ENCODE results near the gene B3GNT8. TPM values are rescaled to one million over a fixed set of nuclear protein-coding genes. Genes with fewer than 3 reads are reported as not detected.

B3GNT8 gene
- total RNA-seq, 1 donor from 2014 or later, result 0.35 TPM

- Mint-ChIP-seq H3K27ac (ENCODE audit: unreplicated experiment) (no peak overlapping the region), H3K4me3 (ENCODE audit: unreplicated experiment) (no peak overlapping the region), H3K36me3 (ENCODE audit: unreplicated experiment) (no peaks in the 10 kb centered on the region), H3K9me3 (ENCODE audit: unreplicated experiment) (no peaks in the 10 kb centered on the region), H3K27me3 (ENCODE audit: unreplicated experiment) (peaks cover 39% of the 10 kb centered on the region), H3K4me1 (ENCODE audit: unreplicated experiment) (no peaks in the 10 kb centered on the region)
- no peak for DNase-seq (ENCODE audit: extremely low spot score, unreplicated experiment)
- TF ChIP-seq, protein P1, sequence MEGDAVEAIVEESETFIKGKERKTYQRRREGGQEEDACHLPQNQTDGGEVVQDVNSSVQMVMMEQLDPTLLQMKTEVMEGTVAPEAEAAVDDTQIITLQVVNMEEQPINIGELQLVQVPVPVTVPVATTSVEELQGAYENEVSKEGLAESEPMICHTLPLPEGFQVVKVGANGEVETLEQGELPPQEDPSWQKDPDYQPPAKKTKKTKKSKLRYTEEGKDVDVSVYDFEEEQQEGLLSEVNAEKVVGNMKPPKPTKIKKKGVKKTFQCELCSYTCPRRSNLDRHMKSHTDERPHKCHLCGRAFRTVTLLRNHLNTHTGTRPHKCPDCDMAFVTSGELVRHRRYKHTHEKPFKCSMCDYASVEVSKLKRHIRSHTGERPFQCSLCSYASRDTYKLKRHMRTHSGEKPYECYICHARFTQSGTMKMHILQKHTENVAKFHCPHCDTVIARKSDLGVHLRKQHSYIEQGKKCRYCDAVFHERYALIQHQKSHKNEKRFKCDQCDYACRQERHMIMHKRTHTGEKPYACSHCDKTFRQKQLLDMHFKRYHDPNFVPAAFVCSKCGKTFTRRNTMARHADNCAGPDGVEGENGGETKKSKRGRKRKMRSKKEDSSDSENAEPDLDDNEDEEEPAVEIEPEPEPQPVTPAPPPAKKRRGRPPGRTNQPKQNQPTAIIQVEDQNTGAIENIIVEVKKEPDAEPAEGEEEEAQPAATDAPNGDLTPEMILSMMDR (IDR thresholded peaks at IDR 0.05), result no peak
These were observed 29.3 kb upstream of the B3GNT8 start for GRCh38 chr19:41456342-41456918.

DNA sequence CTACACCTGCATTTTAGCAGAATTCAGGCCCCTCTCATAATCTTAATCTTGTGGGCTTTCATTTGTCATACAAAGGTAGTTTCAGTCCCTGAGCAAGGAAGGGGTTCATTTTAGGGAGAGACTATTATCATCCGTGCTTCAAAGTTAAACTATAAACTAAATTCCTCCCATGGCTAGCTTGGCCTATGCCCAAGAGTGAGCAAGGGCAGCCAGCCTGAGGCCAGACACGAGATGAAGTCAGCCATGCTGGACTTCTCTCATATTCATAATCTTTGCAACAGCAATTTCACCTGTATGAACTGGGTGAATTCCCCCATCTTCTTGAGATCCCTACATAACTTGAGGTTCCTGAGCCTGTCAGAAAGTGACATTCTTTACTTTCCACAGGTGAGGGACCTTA lies 28.8 kb upstream of the B3GNT8 start:
- TF ChIP-seq, protein P1 (IDR thresholded peaks at IDR 0.05), result no peak
- H3K4me3 Mint-ChIP-seq (ENCODE audit: unreplicated experiment), result no peak overlapping the region
- H3K27ac Mint-ChIP-seq (ENCODE audit: unreplicated experiment), result no peak overlapping the region
- peak; percentile 40 for DNase-seq (ENCODE audit: extremely low spot score, unreplicated experiment)
- H3K9me3 Mint-ChIP-seq (ENCODE audit: unreplicated experiment), result no peaks in the 10 kb centered on the region
- no peaks in the 10 kb centered on the region for H3K36me3 Mint-ChIP-seq (ENCODE audit: unreplicated experiment)
- H3K27me3 Mint-ChIP-seq (ENCODE audit: unreplicated experiment), result peaks cover 35% of the 10 kb centered on the region
- no peaks in the 10 kb centered on the region for H3K4me1 Mint-ChIP-seq (ENCODE audit: unreplicated experiment)

- TF ChIP-seq, protein P1 (IDR thresholded peaks at IDR 0.05), result no peak
These were observed 25.6 kb upstream of the B3GNT8 start for GRCh38 chr19:41452584-41453275.

DNA sequence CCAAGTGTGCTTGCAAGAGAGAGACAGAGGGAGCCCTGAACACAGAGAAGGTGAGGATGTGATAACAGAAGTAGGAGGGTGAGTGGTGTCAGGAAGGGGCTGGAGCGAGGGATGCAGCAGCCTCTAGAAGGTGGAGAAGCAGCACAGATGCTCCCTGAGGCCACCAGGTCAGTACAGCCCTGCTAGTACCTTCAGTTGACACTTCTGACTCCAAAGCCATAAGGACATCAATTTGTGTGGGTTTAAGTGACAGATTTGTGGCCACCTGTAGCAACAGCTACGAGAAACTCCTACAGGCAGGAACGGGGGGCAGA lies 22.6 kb upstream of the B3GNT8 start:
- H3K9me3 Mint-ChIP-seq (ENCODE audit: unreplicated experiment), result no peaks in the 10 kb centered on the region
- H3K4me3 Mint-ChIP-seq (ENCODE audit: unreplicated experiment), result no peak overlapping the region

More at GRCh38 chr19:41452584-41453275, 25.6 kb upstream of the B3GNT8 start:
- H3K27me3 Mint-ChIP-seq (ENCODE audit: unreplicated experiment), result peaks cover 34% of the 10 kb centered on the region
- no peaks in the 10 kb centered on the region for H3K36me3 Mint-ChIP-seq (ENCODE audit: unreplicated experiment)
- H3K27ac Mint-ChIP-seq (ENCODE audit: unreplicated experiment), result no peak overlapping the region
- H3K4me1 Mint-ChIP-seq (ENCODE audit: unreplicated experiment), result no peaks in the 10 kb centered on the region
- no peak overlapping the region for H3K4me3 Mint-ChIP-seq (ENCODE audit: unreplicated experiment)
- DNase-seq (ENCODE audit: extremely low spot score, unreplicated experiment), result peak; percentile 60
- no peaks in the 10 kb centered on the region for H3K9me3 Mint-ChIP-seq (ENCODE audit: unreplicated experiment)

More for the DNA sequence above, 22.6 kb upstream of the B3GNT8 start:
- TF ChIP-seq, protein P1 (IDR thresholded peaks at IDR 0.05), result no peak
- Mint-ChIP-seq H3K27me3 (ENCODE audit: unreplicated experiment) (peaks cover 23% of the 10 kb centered on the region), H3K4me1 (ENCODE audit: unreplicated experiment) (no peaks in the 10 kb centered on the region), H3K36me3 (ENCODE audit: unreplicated experiment) (no peaks in the 10 kb centered on the region), H3K27ac (ENCODE audit: unreplicated experiment) (no peak overlapping the region)
- DNase-seq (ENCODE audit: extremely low spot score, unreplicated experiment), result peak; percentile 48

All from osteocyte (in vitro differentiated cells).